Stimulated activated CD4-positive, alpha-beta T cell treated with anti-CD3 and anti-CD28 coated beads, Interleukin-15, amount 100 ng/mL, for 1 hour (primary cell): ENCODE data around the gene EPHA4.

Source experiments
- DNase-seq, 2 donors: peaks; one replicate each; pipeline ENCODE4 v3.0.0-alpha.2; 2020; ENCODE audit warnings: low read depth in 1 of 2, low spot score in 1 of 2

The EPHA4 gene

GRCh38 chr2:221370076-221370856 is 201.8 kb downstream of the EPHA4 start:
- no peak for DNase-seq
